Ureter (tissue), 1 donor: ENCODE data around the gene CBX2. TPM values are rescaled to one million over a fixed set of nuclear protein-coding genes. Genes with fewer than 3 reads are reported as not detected.

ENCODE experiments used
- DNase-seq: peaks from one replicate; pipeline ENCODE4 v3.0.0-alpha.2; 2020; ENCODE audit warnings: low spot score
- total RNA-seq: library from RNA; stranded (reverse); gene quantifications from one replicate; pipeline ENCODE4 v1.2.4, GENCODE V29; 2023
- donor health status: DM: yes; HTN: yes; CAD: no.

Gene CBX2
- total RNA-seq, 1 donor from 2014 or later: 3.8 TPM

DNA sequence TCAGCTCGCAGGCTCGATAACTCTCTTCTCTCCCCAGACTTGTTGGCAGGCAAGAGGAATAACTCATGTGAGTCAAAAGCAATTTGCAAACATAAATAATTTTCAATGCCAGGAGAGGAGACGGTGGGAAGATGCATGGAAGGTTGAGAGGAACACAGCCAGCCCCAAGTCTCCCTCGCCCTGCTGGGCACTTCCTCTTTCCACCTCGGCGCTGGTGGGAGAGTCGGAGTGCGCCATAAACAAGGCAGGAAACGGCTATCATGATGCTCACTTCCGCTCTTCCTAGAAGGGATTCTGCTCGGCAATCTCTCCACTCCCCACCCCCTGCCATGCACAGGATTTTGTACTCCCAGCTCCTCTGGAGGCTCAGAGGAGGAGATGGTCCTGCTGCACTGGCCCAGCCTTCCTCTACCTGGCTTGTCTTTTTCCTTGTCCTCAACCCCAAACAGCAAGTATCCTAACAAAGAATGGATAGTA lies 48.3 kb downstream of the CBX2 start:
- DNase-seq: no peak

DNA sequence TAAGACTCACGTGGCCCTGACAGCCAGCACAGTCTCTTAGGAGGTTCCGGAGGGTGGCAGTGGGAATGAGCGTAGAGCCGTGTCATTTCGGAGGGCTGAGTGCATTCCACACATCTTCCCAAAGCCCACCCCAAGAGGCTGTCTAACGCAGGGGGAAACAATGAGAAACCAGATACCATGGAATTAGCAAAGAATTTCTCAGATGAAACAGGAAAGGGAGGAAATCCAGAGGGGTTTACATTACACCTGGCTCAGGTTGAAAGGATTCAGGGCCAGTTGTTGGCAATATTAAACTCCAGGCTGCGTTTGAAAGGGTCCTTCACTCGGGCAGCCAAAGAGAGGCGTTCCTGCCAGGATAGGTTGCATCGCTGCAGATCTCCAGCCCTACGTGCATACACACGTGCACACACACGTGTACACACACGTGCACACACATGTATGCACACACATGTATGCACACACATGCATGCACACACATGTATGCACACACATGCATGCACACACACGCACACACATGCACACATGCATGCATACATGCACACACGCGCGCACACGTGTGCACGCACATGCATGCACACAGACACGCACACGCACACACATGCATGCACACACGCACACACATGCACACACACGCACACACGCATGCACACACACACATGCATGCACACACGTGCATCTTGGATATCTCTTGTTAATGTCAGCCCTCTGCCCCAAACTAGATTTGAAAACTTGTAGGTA lies 49.1 kb downstream of the CBX2 start:
- DNase-seq: no peak

DNA sequence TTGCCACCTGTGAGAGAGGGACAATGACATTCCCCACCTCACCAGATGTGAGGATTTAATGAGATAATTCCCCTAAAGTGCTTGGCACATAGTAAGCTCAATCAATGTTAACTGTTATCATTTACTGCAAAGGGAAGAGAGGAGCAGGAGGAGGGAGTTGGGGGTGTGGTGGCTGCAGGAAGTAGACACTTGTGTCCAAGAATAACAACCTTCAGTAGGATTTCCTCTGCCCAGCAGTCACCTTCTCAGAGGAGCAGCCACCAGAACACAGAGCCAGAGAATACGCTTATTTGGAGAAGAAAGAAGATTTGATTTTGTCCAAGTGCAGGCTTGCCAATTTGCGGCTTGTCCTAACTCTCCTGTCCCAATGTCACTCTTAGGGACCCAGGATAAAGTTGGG lies 51.1 kb downstream of the CBX2 start:
- no peak for DNase-seq

DNA sequence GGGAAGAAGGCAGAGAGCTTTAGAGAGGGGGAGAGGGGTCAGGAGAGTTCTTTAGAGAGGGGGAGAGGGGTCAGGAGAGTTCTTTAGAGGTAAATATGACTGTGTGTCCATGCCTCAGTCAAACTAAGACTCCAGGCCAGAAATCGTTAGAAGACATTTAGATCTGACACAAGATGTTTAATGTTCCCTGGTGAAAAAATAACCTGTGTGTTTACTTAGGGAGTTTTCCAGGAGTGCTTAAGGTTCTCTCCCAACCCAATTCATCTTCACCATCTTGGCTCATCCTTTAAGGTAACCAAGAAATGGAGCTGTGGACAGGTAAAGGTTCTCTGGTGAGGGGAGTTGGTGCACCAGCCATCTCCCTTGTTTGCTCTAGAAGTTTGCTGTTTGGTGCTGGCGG lies 51.5 kb downstream of the CBX2 start:
- no peak for DNase-seq

DNA sequence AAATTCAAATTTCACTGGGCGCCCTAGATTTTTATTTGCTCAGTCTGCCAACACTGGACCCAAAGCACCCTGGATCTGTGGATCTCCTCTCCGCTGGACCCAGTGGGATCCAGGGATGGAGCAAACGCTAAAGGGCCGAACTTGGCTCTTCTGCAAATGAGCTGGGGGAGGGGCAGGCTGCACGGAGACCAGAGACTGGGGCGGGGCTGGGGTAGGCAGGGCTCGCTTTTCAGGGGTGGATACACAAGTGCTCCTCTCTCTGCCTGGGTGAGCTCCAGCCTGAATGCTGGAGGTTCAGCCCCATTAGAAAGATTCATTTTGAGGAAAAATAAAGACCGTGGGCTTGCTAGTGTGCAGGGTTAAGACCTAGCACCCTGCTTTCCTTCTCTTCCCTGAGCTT lies 52.4 kb downstream of the CBX2 start:
- no peak for DNase-seq

DNA sequence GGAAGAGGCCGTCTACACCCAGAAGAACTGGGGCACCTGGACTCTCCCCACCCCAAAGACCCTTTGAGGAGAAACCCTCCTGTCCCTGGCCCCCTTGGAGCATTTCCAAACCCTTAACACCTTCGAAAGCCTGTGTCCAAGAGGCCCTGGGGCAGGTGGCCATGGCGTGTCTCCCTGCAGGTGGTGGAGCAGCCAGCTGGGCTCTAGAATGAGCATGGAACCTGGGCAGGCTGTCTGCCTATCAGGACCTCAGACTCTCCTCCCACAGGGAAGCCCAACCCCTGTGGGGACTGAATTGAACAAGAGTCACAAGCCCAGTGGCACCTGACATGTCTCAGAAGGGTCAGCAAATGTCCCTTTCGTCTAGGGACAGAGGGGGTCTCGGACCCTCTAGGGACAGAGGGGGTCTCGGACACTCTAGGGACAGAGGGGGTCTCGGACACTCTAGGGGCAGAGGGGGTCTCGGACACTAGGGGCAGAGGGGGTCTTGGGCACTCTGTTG lies 52.9 kb downstream of the CBX2 start:
- no peak for DNase-seq

DNA sequence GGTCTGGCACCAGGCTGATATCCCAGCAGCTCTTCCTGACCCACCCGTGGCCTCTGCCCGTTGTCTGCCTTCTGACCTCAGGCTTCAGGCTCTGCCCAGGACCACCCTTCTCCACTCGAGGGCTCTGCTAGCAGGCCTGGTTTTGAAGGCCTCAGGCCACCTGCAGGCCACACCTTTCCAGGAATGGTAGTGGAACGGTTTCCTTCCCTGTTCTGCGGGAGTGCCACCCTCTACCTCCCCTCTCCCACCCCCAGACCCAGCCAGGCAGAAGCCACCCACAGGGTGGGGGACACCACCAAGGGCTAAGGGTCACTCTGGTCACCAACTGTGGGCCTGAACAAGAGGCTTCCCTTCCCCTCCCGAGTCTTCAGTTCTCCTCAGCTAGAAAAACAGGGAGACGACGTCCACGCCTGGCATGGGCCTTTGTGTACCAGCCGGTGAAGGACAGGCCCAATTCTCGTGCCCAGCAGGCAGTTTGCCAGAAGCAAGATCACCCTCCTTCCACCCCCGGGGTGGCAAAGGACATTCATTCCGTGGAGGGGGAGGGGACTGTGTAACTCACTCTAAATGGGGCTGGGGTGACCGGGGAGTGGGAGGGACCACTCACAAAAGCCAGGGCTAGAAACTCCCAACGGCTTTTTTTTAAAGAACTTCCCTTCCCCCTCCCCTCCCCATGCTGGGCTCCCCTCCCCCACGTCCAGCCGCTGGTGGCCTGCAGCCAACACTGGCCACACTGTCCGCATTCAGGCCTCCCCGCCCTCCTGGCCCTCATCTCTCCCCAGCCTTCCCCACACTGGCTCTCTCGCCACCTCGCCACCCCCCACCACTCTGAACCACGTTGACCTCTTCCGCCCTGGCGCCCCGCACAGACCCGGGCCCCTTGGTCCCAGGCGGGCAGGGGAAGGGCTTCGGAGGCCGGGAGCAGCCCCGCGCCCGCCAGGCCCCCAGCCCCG lies 53.6 kb downstream of the CBX2 start:
- DNase-seq: peak; percentile 74

DNA sequence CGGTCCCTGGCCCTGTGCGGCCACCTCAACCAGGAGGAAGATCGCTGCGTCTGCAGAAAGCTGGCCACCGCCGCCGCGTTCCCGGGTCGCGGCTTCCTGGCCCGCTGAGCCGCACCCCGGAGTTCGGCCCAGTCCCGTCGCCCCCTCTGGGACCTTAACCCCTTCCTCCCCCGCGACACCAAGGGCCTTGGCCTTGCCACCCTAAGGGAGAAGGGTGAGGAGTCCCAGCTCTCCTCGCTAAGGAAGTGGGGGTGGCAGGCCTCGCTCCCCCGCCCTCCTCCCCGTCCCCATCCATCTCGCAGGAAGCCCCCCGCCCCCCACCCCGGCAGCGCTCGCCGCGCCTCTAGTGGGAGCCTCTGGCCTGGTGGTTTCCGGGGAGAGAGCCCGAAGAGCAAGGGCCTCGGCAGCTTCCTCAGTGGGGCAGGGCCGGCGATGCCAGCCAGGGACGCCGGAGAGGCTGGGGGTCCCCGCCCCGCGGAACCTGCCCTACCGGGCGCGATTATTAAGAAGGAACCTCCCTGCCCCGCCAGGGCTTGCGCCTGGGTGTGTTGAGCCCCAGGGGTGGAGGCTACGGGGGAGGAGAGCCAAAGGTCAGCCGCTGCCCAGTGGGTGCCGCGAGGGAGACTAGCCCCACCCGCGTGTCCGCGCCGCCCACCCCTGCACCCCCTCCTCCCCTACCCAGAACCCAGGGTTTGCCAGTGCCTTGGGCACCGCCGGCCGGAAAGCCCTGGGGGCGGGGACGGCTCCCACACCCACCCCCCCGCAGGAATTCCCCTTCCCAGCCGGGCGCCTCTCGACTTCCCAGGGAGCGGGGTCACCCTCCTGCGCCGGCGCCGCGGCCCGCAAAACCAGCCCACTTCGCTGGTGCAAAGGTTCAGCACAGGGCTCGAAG lies 54.5 kb downstream of the CBX2 start:
- peak; percentile 64 for DNase-seq

DNA sequence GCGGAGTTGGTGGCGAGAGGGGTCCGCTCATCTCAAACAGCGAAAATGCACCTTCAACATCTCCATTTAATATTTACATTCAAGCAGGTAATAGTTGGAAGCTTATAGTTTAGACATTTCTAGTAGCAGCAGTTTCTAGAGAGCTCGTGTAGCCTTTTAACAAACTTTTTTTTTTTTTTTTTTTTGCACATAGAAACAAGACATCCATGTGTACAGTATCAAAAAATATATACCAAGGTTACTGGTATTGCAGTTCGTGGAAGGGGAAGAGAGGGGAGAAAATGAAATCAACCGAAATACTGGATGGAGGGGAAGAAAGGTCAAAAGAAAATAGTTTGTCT lies 55.1 kb downstream of the CBX2 start:
- no peak for DNase-seq

DNA sequence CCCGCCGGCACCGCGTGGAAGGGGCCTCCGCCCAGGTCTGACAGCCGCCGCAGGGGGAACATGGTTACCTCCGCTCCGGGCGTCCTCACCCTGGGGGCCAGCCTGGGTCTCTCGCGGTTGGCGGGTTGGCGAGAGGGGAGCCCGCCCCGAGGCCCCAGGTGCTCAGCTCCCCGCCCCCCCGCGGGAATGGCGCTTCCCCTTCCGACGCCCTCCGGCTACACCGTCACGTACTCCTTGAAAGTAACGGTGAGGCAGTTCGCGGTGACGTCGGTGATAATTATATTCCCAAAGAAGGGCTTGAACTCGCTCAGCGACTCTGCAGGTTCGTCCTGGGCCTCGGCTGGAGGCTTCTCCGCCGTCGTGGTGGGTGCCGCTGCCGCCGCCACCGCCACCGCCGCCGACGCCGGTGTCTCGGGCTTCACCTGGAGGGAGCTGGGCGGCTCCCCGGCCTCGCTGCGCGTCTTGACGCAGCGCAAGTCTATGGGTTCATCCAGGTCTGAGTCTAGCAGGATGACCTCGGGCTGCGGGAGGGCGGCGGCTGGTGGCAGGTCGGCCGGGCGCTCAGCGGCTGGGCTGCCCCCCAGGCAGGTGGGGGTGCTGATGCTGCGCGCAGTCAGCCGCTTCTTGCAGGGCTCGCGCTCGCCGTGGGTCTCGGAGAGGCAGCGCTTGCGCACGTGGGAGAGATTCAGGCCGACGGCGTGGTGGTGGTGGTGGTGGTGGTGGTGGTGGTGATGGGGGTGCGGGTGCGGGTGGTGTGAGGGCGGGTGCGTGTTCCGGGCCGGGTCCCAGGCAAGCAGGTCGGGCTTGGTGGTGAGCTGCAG lies 56.0 kb downstream of the CBX2 start:
- DNase-seq: no peak

DNA sequence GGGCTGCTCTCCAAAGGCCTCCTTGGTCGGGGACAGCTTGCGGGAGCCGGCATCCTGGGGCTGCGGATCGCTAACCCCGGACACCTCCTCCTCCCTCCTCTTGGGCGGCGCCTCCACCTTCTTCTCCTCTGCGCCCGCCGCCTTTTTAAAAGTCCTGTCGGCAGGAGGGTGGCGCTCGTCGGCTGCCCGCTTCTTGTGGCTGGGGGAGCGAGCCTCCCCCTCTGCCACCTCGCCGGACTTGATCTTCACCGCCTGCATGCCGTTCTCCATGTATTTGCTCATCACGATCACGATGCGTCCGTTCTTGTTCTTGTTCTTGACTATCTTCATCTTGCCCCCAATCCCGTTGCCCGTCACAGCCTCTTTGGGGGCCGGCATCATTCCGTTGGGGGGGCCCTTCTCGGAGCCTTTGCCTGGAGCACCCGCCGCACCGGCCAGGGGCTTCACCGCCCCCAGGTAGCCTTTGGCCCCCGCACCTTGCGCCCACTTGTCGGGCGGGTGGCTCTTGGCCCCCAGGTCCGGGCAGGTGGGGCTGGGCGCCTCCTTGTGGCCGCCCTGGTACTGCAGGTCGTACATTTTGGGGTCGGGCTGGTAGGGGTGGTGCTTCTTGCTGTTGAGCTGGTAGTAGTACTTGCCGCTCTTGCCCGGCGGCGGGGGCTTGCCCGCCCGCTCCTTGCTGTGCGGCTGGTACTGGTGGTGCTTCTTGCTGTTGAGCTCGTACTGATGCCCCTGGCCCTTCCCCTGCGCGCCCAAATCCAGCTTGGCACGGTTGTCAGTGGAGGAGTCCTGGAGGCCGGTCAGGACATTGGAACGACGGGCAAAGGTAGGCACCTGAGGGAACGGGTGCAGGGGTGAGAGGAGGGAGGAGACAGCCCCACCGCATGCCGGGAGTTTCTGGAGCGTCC lies 56.9 kb downstream of the CBX2 start:
- no peak for DNase-seq

DNA sequence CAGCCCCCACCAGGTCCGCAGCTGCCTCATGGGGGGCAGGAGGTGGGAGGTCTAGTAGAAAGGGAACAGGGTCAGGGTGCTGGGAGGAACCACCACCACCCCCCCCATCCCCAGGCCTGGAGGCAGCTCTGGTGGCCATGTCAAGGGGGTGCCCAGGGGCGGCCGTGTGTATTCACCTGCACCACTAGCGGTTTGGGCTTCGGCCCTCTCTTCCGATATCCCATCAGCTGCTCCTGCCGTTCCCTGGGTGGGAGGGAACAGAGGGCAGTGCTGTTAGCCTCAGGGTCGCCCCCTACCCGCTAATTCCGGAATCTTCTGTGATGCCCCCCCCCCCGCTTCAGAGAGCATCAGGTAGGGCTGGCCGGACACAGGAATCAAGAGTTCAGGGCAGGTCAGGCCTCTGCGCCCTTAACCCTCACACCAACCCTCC lies 57.5 kb downstream of the CBX2 start:
- DNase-seq: no peak

DNA sequence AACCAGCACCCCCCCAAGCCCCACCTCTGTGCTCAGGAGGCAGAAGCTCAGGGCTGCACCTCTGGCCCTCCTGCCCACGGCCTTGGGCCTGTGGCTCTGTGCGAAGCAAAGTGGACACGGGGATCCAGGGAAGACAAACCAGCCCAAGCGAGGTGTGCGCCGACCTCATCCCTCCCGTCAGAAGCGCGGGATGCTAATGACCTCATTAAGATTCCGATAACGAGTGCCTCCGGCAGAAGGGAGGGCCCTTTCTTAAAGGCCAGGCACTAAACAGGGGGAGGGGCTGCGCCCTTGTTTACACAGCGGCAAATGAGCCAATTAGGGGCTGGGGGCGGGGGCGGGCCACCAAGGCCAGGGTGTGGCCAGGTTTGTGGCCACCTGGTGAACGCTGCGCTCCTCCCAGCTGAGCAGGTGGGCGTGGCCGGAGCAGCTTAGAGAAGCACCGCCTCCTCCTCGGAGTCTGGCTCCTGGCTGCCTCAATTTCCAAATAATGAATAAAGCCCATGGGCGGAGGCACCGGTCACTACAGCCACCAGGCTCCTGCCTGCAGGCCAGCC lies 58.1 kb downstream of the CBX2 start:
- DNase-seq: no peak

DNA sequence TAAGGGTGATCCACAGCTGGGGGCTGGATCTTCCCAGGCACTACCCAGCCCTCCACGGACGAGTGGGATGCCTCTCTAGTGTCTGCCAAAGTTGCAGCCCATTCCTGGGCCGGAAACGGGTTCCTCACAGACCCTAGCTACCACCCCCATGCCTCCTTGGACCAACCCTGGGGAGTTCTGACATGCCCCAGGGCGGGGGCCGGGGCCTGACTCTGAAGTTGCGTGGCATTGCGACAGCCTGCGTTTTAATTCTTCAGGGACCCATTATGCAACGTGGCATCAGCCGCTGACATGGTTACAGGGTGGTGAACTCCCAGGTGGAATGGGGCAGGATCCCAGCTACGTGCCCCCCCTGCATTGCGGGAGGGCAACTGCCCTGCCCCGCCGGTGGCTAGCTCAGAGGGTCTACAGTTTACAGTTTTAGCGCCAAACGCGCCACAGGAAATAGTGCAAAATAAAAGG lies 58.6 kb downstream of the CBX2 start:
- peak; percentile 53 for DNase-seq

DNA sequence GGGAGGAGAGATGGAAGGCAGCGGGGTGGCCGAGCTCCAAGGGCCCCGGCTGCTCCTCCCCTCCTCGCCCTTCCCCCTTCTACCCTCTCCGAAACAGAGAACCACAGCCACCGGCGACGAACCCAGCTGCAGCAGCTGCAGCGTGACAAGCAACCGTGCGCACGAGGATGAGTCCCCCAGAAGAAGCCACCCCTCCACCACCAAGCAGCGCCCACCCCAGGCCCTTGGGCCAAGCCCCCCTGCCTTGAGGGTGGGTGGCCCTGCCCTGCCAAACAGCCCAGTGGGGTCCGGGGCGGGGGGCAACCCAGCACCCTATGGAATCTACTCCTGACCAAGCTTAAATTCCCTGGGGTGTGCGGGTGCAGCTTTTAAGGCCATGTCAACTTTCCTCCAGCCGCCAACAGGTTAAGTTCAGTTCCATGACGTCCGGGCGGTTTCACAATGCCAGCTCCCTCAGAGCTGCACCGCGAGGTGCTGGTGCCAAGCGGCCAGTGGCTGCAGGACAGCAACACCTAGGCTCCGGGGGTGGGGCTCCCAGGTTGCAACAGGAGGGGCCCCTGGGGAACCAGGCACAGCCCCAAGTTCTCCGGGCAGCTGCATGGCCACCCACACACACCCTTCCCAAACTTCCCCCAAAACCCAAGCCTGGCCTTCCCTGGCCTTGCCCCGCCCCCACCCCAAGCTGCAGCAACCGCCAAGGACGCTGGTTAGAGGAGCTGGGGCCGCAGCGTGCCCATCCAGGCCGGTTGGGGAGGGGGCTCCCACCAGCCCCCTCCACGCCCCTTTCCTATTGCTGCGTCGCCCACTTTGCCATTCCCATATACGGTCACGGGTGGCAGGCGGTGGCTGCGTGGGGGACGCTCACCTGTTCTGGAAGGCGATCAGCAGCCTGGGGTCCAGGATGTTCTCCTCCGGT lies 59.3 kb downstream of the CBX2 start:
- peak; percentile 87 for DNase-seq
